Esophagus muscularis mucosa (tissue), 4 donors: ENCODE results near the gene CACNA2D3.

Experiments
- CTCF ChIP-seq, 3 experiments: fragments of 200-600 bp in 2 of 3; fragments of 450-650 bp in 1 of 3; sonication (generic) in 2 of 3; IDR thresholded peaks; one replicate each; pipeline ENCODE4 v1.5.1; 2017 to 2019; ENCODE audit warnings: antibody characterized with exemption in 3 of 3, mild to moderate bottlenecking in 2 of 3, moderate library complexity in 1 of 3
- EP300 ChIP-seq: sonication (generic); formaldehyde crosslinking; IDR thresholded peaks from one replicate; pipeline ENCODE4 v1.6.1; 2017; ENCODE audit warnings: antibody characterized with exemption
- POLR2A ChIP-seq: fragments of 450-650 bp; IDR thresholded peaks from one replicate; pipeline ENCODE4 v1.6.1; 2017; ENCODE audit warnings: antibody characterized with exemption, moderate library complexity, mild to moderate bottlenecking, low read depth
- POLR2AphosphoS5 ChIP-seq, 2 donors: sonication (generic); formaldehyde crosslinking; IDR thresholded peaks; one replicate each; pipeline ENCODE4 v1.6.1; 2017; ENCODE audit warnings: antibody characterized with exemption in 2 of 2

- no peak for TF ChIP-seq CTCF (IDR thresholded peaks at IDR 0.05)
- no peak for TF ChIP-seq POLR2A
- no peak for TF ChIP-seq EP300
- no peak for TF ChIP-seq POLR2AphosphoS5 (IDR thresholded peaks at IDR 0.05)
Measured at GRCh38 chr3:54341811-54342210, 219.5 kb downstream of the CACNA2D3 start.
